ENCODE results near the gene COPS9.

DNA sequence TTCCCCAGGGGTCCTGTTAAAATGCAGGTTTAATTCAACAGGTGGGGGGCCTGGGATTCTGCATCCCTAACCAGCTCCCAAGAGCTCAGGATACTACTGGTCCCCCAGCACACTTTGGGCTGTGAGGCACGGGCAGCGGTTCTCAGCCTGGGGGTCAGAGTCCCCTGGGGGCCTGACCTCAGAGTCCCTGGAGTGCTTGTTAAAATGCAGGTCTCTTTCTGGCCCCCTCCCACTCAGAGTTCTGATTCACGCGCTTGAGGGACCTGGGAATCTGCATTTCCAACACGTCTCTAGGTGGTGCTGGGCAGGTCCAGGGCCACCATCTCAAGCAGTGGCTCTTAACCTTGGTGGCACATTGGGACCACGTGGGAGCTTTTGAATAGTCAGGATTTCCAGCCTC is 7.2 kb upstream of the COPS9 start:
- TF ChIP-seq, protein P1, sequence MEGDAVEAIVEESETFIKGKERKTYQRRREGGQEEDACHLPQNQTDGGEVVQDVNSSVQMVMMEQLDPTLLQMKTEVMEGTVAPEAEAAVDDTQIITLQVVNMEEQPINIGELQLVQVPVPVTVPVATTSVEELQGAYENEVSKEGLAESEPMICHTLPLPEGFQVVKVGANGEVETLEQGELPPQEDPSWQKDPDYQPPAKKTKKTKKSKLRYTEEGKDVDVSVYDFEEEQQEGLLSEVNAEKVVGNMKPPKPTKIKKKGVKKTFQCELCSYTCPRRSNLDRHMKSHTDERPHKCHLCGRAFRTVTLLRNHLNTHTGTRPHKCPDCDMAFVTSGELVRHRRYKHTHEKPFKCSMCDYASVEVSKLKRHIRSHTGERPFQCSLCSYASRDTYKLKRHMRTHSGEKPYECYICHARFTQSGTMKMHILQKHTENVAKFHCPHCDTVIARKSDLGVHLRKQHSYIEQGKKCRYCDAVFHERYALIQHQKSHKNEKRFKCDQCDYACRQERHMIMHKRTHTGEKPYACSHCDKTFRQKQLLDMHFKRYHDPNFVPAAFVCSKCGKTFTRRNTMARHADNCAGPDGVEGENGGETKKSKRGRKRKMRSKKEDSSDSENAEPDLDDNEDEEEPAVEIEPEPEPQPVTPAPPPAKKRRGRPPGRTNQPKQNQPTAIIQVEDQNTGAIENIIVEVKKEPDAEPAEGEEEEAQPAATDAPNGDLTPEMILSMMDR (IDR thresholded peaks at IDR 0.05): no peak
- TF ChIP-seq POLR2A (IDR thresholded peaks at IDR 0.05): no peak
